Epithelial cell of proximal tubule (primary cell): ENCODE data around the gene SLC39A11. TPM values are rescaled to one million over a fixed set of nuclear protein-coding genes. Genes with fewer than 3 reads are reported as not detected.

Experiments used
- DNase-seq: peaks from one replicate; pipeline ENCODE4 v3.0.0-alpha.2; 2011; ENCODE audit warnings: low read depth
- H3K4me3 ChIP-seq: 2 replicates; pipeline ENCODE4 v1.5.1; 2011; ENCODE audit warnings: low read depth, mild to moderate bottlenecking, low read length
- total RNA-seq: library from RNA; depleted of rRNA; stranded (reverse); fragments of >200 nt; gene quantifications from 2 replicates; pipeline ENCODE4 v1.2.3, GENCODE V29; 2015
- TF ChIP-seq, protein P1 (sequence below): conservative IDR thresholded peaks from 2 replicates; pipeline ENCODE4 v1.5.1; 2012; ENCODE audit warnings: low read depth, mild to moderate bottlenecking, low read length

The SLC39A11 gene
- total RNA-seq, 1 donor from 2014 or later = 12.6 TPM

DNA sequence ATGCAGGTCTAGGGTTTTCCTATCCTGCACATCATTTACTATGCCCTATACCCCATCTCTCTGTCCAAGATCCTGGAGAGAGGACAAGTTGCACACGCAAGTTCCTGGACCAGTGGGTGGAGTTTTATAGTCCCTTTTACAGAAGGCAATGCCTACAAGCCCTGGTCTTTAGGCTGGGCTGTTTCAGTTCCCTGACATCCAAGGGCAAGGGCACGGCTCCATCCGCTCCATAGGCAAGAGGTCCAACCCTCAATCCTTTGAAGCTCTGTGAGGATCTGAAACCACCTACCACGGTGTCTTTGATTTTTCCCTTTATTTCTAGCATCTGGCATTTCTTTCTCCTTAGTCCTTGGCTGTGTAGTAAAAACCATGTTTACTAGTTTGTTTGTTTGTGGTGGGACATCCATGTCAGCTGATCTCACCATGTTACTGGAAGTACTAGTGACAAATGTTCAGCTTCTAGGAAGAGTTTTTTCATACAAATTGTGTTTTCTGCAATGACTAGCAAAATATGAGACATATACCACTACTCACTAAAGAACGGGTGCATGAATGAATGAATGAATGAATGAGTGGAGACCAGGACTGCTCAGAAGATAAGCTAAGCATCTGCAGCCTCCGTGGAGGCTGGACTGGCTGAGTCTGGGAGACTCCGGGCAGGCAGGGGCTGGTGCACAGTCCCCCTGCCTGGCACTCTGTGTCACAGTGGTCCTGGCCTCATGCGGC, 359.4 kb downstream of the SLC39A11 start:
- no peak overlapping the region for H3K4me3 ChIP-seq
- no peak for DNase-seq
- TF ChIP-seq, protein P1, sequence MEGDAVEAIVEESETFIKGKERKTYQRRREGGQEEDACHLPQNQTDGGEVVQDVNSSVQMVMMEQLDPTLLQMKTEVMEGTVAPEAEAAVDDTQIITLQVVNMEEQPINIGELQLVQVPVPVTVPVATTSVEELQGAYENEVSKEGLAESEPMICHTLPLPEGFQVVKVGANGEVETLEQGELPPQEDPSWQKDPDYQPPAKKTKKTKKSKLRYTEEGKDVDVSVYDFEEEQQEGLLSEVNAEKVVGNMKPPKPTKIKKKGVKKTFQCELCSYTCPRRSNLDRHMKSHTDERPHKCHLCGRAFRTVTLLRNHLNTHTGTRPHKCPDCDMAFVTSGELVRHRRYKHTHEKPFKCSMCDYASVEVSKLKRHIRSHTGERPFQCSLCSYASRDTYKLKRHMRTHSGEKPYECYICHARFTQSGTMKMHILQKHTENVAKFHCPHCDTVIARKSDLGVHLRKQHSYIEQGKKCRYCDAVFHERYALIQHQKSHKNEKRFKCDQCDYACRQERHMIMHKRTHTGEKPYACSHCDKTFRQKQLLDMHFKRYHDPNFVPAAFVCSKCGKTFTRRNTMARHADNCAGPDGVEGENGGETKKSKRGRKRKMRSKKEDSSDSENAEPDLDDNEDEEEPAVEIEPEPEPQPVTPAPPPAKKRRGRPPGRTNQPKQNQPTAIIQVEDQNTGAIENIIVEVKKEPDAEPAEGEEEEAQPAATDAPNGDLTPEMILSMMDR = no peak

DNA sequence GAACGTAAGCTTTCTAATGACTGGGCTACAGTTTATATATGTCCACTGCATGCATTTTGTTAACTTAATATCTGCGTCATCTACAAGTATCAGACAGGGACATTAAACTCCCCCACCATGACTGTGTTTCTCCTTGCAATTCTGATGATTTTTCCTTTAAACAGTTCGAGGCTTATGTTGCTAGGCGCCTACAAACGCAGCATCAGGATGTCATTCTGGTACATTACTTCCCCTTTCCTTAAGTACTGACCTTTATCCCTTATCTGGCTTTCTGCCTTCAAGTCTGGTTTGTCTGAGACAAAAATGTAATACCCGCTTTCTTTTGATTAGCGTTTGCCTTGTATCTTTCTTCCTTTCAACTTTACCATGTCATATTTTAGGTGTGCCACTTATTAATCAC, 362.4 kb downstream of the SLC39A11 start:
- H3K4me3 ChIP-seq = no peak overlapping the region
- no peak for DNase-seq
- TF ChIP-seq, protein P1 = no peak

DNA sequence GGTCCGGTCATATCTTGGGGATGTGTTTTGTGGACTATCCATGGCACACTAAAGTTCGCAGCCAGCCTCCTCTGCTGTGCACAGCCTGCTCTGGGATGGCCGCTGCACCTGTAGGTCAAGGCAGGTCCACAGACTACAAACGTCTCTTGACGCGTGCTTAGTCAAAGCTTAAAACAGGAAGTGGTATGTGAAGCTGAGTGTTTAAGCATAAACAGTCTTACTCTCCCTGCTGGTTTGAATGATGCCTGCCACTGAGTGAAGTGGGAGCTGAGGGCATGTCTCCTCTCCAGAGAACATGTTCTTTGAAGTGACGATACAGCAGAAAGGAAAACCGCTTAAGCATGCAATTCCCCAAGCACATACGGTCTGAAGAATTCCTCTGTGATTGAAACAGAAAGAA, 365.6 kb downstream of the SLC39A11 start:
- no peak overlapping the region for H3K4me3 ChIP-seq
- TF ChIP-seq, protein P1 = no peak
- no peak for DNase-seq

DNA sequence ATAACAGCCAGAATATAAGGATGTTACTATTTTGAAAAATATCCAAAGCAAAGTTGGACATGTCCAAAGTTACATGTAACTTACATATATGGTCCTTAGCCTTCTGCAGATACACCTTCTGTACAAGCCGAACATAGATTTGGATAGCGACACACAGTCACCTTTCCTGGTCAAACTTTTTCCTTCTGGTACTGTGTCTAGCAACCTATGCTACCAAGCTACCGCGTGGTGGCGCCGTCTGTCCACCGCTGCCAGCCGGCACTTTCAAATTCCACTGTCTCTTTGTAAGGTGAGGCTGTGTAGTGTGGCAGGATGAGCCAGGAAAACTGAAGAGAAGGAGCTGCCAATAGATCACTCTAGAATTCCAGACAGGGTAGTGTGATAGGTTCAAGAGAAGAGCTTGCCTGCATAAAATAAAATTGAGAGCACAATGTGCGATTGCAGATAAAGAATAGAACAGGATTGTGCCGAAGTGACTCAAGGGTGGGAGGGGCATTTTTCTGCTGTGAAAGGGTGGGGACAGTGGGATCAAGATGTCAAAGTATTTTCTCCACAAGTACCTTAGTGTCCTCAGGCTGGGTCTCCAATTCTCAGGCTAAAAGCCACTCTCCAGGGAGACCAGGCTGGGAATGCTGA, 366.9 kb downstream of the SLC39A11 start:
- H3K4me3 ChIP-seq = no peak overlapping the region
- no peak for DNase-seq
- TF ChIP-seq, protein P1 = peak; percentile 97

DNA sequence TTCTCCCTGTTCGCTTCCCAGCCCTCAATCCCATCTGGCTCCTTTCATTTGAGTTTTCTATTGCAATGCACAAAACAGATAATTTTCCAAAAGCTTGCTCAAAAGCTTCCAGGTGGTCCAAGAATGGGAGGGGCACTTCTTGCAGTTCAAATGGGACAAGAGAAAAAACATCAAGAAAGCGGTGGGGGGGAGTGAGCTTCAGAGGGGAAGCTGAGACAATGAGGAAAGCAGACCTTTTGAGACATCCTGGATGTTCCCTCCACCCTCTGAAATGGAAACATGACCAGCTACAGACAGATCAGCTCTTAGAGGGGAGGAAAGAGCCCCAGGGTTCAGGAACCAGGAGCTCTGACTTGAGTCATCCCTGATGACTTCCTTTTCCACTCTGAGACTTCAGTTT, 368.2 kb downstream of the SLC39A11 start:
- TF ChIP-seq, protein P1 = no peak
- no peak overlapping the region for H3K4me3 ChIP-seq
- no peak for DNase-seq

DNA sequence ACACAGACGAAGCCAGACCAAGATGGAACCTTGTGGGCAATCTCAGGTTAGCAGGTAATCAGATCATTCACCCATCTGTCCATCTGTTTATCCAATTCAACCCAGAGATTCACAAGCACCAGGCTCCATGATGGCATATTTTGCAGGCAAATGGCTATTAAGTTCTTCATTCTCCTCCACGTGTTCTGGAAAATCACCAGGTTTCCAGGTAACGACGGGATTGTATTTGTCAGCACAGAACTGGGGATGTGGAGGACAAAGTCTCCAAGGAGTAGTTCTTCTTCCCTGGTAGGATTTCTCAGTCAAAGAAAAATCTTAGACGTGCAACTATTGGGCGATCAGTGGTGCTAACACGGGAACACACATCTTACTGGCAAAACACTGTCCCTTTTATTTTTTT, 368.8 kb downstream of the SLC39A11 start:
- TF ChIP-seq, protein P1 = no peak
- DNase-seq = no peak
- H3K4me3 ChIP-seq = no peak overlapping the region

DNA sequence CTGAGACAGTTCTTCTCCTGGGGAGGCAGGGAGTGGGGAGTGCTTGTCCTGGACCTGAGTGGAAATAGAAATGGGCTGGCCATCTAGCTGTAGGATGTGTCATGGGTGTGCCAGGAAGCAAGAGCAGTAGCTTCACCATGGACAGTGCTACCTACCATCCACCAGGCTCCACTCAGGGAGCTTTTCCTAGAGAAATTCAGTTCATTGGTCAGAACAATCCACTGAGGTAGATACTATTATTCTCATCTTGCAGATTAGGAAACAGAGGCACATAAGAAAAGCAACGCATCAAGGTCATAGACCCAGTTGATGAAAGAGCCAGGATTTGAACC, 372.0 kb downstream of the SLC39A11 start:
- DNase-seq = no peak
- TF ChIP-seq, protein P1 = no peak
- H3K4me3 ChIP-seq = no peak overlapping the region
